AG09319 (cell line): ENCODE results near the gene YDJC.

Source experiments
- DNase-seq: peaks from one replicate; pipeline ENCODE4 v3.0.0-alpha.2; 2010; ENCODE audit warnings: low read depth; ENCODE audit errors: extremely low read depth
- TF ChIP-seq, protein P1 (sequence below): IDR thresholded peaks from 2 replicates; pipeline ENCODE4 v1.5.1; 2011; ENCODE audit warnings: low read depth, mild to moderate bottlenecking, inconsistent platforms, low read length, moderate library complexity

YDJC gene

GRCh38 chr22:21672107-21672629, 42.3 kb upstream of the YDJC start:
- DNase-seq: no peak

DNA sequence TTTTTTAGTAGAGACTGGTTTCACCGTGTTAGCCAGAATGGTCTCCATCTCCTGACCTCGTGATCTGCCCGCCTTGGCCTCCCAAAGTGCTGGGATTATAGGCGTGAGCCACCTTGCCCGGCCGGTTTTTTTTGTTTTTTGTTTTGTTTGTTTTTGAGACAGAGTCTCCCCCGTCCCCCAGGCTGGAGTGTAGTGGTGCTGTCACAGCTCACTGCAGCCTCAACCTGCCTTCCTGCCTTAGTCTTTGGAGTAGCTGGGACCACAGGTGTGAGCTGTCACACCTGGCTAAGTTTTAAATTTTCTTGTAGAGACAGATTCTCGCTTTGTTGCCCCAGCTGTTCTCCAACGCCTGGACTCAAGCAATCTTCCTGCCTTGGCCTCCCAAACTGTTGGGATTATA, 39.2 kb upstream of the YDJC start:
- TF ChIP-seq, protein P1, sequence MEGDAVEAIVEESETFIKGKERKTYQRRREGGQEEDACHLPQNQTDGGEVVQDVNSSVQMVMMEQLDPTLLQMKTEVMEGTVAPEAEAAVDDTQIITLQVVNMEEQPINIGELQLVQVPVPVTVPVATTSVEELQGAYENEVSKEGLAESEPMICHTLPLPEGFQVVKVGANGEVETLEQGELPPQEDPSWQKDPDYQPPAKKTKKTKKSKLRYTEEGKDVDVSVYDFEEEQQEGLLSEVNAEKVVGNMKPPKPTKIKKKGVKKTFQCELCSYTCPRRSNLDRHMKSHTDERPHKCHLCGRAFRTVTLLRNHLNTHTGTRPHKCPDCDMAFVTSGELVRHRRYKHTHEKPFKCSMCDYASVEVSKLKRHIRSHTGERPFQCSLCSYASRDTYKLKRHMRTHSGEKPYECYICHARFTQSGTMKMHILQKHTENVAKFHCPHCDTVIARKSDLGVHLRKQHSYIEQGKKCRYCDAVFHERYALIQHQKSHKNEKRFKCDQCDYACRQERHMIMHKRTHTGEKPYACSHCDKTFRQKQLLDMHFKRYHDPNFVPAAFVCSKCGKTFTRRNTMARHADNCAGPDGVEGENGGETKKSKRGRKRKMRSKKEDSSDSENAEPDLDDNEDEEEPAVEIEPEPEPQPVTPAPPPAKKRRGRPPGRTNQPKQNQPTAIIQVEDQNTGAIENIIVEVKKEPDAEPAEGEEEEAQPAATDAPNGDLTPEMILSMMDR: no peak
- no peak for DNase-seq

More at GRCh38 chr22:21672107-21672629, 42.3 kb upstream of the YDJC start:
- TF ChIP-seq, protein P1: no peak

DNA sequence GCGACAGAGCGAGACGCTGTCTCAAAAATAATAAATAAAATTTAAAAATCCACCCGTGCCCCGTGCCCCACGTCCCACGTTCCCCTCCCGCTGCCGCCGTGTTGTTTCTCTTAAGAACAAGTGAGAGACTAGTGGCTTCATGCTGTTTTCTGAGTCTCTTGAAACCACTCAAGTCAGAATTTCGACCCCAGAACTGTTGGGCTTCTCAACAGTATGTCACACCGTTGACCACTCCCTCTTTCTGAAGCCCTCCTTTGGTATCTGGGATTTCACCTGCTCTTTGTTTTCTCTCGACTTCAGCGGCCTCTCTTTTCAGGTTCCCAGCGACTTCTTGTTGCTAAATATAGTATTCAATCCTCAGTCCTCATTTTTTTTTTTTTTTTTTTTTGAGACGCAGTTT, 37.0 kb upstream of the YDJC start:
- TF ChIP-seq, protein P1: no peak
- DNase-seq: no peak

DNA sequence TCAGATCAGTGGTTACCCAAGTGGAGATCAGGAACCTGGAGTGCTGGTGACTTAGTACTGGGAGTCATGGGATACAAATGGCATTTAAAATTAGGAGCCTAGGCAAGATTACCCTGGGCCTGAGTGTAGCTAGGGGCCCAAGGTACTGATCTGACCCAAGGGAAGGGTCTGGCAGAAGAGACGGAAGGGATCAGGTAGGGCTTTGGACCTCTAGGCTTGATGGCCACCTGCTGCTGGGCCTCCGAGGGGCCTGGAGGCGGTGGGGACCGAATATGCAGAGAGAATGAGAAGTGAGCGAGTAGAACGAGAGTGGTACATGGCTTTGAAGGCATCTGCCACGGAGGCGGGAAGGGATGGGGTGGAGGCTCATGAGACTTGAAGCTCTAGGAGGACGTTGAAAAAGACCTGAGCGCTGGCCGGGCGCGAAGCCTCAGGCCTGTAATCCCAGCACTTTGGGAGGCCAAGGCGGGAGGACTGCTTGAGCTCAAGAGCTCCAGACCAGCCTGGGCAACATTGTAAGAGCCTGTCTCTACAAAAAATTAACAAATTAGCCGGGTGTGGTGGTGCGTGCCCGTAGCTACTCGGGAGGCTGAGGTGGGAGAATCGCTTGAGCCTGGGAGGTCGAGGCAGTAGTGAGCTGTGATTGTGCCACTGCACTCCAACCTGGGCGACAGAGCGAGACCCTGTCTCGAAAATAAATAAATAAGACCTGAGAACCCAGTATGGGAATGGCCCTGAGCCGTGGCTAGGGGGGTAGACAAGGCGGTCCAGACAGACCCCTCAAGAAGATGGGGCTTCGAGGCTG, 35.4 kb upstream of the YDJC start:
- DNase-seq: no peak
- TF ChIP-seq, protein P1: no peak

- TF ChIP-seq, protein P1: no peak
- DNase-seq: no peak
These were observed 33.9 kb upstream of the YDJC start for GRCh38 chr22:21663738-21664137.

DNA sequence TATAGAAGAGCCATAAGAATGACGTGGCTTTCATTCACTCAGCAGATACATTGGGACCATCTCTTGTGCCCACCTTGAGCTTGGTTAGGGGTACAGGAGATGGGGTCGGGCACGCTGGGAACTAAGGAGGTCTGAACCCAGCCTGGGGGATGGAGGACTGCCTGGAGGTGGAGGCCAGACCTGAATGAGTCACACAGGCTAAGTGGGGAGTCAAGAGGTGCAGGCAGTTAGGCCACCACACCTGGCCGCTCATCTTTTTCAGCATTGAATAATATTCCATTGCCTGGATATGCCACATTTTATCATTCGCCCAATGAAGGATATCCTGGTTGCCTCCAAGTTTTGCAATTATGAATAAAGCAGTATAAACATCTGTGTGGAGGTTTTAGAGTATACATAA, 32.2 kb upstream of the YDJC start:
- no peak for DNase-seq

DNA sequence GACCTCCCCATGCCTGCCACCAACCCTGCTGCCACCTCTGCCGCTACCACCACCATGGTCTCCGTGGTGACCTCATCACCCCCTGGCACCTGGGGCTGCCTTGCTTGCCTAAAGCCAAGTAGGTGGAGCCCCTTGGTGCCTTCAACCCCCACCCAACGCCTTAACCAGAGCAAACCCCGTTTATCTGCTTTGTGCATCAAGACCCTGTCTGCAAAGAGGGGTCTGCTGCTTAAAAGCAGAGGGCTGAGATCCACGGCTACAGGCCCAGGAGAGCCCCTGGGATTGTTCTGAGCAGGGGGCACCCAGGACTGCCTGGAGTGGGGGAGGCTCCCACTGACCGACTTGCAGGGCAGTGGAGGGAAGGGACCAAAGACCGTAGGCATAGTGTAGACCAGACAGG, 31.1 kb upstream of the YDJC start:
- TF ChIP-seq, protein P1: no peak
- DNase-seq: no peak

More for the DNA sequence above, 32.2 kb upstream of the YDJC start:
- TF ChIP-seq, protein P1: no peak
